Activated CD4-positive, CD25-positive, alpha-beta regulatory T cell treated with anti-CD3 and anti-CD28 coated beads, Interleukin-2, amount 50 U/mL, for 72 hours (primary cell): ENCODE data around the gene MBTD1.

ENCODE experiments used
- DNase-seq: peaks from one replicate; pipeline ENCODE4 v3.0.0; 2021

The MBTD1 gene

GRCh38 chr17:51142597-51142996 is 117.3 kb downstream of the MBTD1 start:
- DNase-seq: no peak

GRCh38 chr17:51135956-51136355 is 123.9 kb downstream of the MBTD1 start:
- no peak for DNase-seq

GRCh38 chr17:51133365-51133764 is 126.5 kb downstream of the MBTD1 start:
- DNase-seq: no peak

- DNase-seq: no peak
Measured at GRCh38 chr17:51132964-51133319, 126.9 kb downstream of the MBTD1 start.

- peak; percentile 36 for DNase-seq
Measured at GRCh38 chr17:51128076-51128475, 131.8 kb downstream of the MBTD1 start.
